ENCODE results near the gene CDC42BPA. TPM values are rescaled to one million over a fixed set of nuclear protein-coding genes. Genes with fewer than 3 reads are reported as not detected.
"Not testable (repeated sequence)": the region's sequence is repeated elsewhere in the genome, so short reads cannot be mapped to it uniquely, and the experiment has no call there.

CDC42BPA gene
- total RNA-seq, 2 donors from 2014 or later, result 30.0 to 34.3 TPM

DNA sequence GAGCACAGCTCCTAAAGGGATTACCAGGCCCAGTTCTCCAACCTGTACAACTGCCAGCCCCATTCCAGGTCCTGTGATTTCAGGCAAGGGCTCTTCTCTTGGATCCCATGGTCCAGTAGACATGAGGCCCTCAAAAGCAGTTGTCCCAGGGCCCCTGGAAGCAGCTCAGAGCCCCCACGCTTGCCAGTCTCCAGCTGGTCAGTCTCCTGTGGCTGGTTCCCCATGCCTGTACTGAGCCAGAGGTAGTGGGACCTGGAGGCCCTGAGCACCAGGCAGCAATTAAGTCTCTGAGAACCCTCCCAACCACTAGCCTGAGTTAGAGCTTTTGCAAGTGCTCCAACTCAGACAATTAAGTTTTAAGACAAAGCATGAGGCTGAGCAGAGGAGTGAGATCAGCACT is 36.9 kb downstream of the CDC42BPA start:
- no peaks in the 10 kb centered on the region for H3K4me1 ChIP-seq (ENCODE audit: control insufficient read depth, insufficient read depth, low read length)
- no peak overlapping the region for H3K27ac ChIP-seq (ENCODE audit: low read depth, low read length)
- peaks cover 6% of the 10 kb centered on the region for H3K36me3 ChIP-seq (ENCODE audit: control insufficient read depth, insufficient read depth, low read length)
- no peak for DNase-seq
- Mint-ChIP-seq H3K4me1 (no peaks in the 10 kb centered on the region), H3K27me3 (ENCODE audit: insufficient read depth) (no peaks in the 10 kb centered on the region), H3K36me3 (ENCODE audit: low read depth) (peaks cover 28% of the 10 kb centered on the region), H3K4me3 (no peak overlapping the region), H3K9me3 (peaks cover 38% of the 10 kb centered on the region), H3K27ac (no peak overlapping the region)
- peaks cover 34% of the 10 kb centered on the region for H3K9me3 ChIP-seq (ENCODE audit: control insufficient read depth, low read length)
- no peaks in the 10 kb centered on the region for H3K27me3 ChIP-seq (ENCODE audit: control insufficient read depth, insufficient read depth, low read length, poor library complexity, severe bottlenecking)
- H3K9ac ChIP-seq (ENCODE audit: extremely low read depth, low read length, poor library complexity, severe bottlenecking), result no peak overlapping the region
- H3K4me3 ChIP-seq (ENCODE audit: low read length), result no peak overlapping the region
- TF ChIP-seq, protein P1, sequence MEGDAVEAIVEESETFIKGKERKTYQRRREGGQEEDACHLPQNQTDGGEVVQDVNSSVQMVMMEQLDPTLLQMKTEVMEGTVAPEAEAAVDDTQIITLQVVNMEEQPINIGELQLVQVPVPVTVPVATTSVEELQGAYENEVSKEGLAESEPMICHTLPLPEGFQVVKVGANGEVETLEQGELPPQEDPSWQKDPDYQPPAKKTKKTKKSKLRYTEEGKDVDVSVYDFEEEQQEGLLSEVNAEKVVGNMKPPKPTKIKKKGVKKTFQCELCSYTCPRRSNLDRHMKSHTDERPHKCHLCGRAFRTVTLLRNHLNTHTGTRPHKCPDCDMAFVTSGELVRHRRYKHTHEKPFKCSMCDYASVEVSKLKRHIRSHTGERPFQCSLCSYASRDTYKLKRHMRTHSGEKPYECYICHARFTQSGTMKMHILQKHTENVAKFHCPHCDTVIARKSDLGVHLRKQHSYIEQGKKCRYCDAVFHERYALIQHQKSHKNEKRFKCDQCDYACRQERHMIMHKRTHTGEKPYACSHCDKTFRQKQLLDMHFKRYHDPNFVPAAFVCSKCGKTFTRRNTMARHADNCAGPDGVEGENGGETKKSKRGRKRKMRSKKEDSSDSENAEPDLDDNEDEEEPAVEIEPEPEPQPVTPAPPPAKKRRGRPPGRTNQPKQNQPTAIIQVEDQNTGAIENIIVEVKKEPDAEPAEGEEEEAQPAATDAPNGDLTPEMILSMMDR (conservative IDR thresholded peaks at IDR 0.05), result no peak
- WGBS, 2 experiments (ENCODE audit: insufficient coverage in 1 of 2, insufficient read length in 1 of 2), result 90% methylated on average over 1 of the region's 1 CpG

DNA sequence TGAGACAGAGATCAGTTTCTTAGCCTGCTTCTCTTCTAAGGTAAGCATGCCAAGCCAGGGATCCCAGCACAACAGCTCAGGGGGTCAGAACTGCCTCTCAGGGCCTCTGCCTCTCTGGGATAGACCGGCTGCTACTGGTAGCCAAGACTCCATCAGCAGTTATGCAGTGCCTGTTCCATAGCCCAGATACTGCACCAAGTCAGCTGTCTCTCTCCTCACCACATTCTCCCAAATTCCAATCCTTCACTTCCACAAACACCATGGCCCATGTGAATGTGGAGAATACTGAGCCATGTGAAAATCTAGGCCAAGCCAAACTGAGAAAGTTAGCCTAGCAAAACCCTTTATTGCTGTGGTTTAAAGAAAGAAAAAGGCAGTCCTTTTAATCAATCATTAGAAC is 37.5 kb downstream of the CDC42BPA start:
- H3K27me3 ChIP-seq (ENCODE audit: control insufficient read depth, insufficient read depth, low read length, poor library complexity, severe bottlenecking), result no peaks in the 10 kb centered on the region
- H3K4me1 Mint-ChIP-seq, result no peaks in the 10 kb centered on the region
- H3K27ac ChIP-seq (ENCODE audit: low read depth, low read length), result no peak overlapping the region
- no peak overlapping the region for H3K4me3 ChIP-seq (ENCODE audit: low read length)
- peaks cover 26% of the 10 kb centered on the region for H3K36me3 Mint-ChIP-seq (ENCODE audit: low read depth)
- peaks cover 28% of the 10 kb centered on the region for H3K9me3 ChIP-seq (ENCODE audit: control insufficient read depth, low read length)
- H3K27me3 Mint-ChIP-seq (ENCODE audit: insufficient read depth), result no peaks in the 10 kb centered on the region
- TF ChIP-seq, protein P1 (conservative IDR thresholded peaks at IDR 0.05), result no peak
- H3K4me1 ChIP-seq (ENCODE audit: control insufficient read depth, insufficient read depth, low read length), result no peaks in the 10 kb centered on the region
- H3K4me3 Mint-ChIP-seq, result no peak overlapping the region
- H3K27ac Mint-ChIP-seq, result no peak overlapping the region
- peaks cover 5% of the 10 kb centered on the region for H3K36me3 ChIP-seq (ENCODE audit: control insufficient read depth, insufficient read depth, low read length)
- peaks cover 36% of the 10 kb centered on the region for H3K9me3 Mint-ChIP-seq
- WGBS, 2 experiments (ENCODE audit: insufficient coverage in 1 of 2, insufficient read length in 1 of 2), result 97 to 100% methylated on average over 1 of the region's 1 CpG
- H3K9ac ChIP-seq (ENCODE audit: extremely low read depth, low read length, poor library complexity, severe bottlenecking), result no peak overlapping the region
- DNase-seq, result no peak

DNA sequence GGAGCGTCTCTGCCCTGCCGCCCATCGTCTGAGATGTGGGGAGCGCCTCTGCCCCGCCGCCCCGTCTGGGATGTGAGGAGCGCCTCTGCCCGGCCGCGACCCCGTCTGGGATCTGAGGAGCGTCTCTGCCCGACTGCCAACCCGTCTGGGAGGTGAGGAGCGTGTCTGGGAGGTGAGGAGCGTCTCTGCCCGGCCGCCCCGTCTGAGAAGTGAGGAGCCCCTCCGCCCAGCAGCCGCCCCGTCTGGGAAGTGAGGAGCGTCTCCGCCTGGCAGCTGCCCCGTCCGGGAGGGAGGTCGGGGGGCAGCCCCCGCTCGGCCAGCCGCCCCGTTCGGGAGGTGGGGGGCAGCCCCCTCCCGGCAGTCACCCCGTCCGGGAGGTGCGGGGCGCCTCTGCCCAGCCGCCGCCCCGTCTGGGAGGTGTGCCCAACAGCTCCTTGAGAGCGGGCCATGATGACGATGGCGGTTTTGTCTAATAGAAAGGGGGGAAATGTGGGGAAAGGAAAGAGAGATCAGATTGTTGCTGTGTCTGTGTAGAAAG is 42.1 kb downstream of the CDC42BPA start:
- H3K27ac ChIP-seq (ENCODE audit: low read depth, low read length); H3K9ac ChIP-seq (ENCODE audit: extremely low read depth, low read length, poor library complexity, severe bottlenecking): not testable (repeated sequence)

DNA sequence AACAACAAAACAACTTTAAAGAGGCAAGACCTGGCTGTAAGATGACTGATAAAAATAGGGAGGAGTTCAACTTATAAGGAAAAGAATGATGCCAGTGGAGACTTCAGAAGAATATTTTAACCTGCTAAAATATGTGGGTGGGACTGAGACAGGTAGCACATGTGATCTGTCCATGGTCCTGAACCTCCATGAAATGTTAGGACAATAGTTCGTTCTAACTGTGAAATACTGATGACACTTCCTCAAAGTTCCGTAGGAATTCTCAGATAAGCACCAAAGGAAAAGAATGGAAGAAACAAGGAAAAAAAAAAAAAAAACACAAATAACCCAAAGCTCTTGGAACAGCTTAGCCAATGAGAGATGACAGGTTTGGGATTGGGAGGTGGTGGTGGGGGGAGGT is 44.7 kb downstream of the CDC42BPA start:
- TF ChIP-seq, protein P1 (conservative IDR thresholded peaks at IDR 0.05), result no peak
- Mint-ChIP-seq H3K27me3 (ENCODE audit: insufficient read depth) (no peaks in the 10 kb centered on the region), H3K27ac (no peak overlapping the region), H3K9me3 (peaks cover 32% of the 10 kb centered on the region), H3K4me1 (no peaks in the 10 kb centered on the region), H3K36me3 (ENCODE audit: low read depth) (peaks cover 18% of the 10 kb centered on the region), H3K4me3 (no peak overlapping the region)
- H3K9ac ChIP-seq (ENCODE audit: extremely low read depth, low read length, poor library complexity, severe bottlenecking), result no peak overlapping the region
- no peaks in the 10 kb centered on the region for H3K36me3 ChIP-seq (ENCODE audit: control insufficient read depth, insufficient read depth, low read length)
- peaks cover 6% of the 10 kb centered on the region for H3K9me3 ChIP-seq (ENCODE audit: control insufficient read depth, low read length)
- no peaks in the 10 kb centered on the region for H3K4me1 ChIP-seq (ENCODE audit: control insufficient read depth, insufficient read depth, low read length)
- peak; percentile 58 for DNase-seq
- H3K27me3 ChIP-seq (ENCODE audit: control insufficient read depth, insufficient read depth, low read length, poor library complexity, severe bottlenecking), result no peaks in the 10 kb centered on the region
- WGBS, 2 experiments (ENCODE audit: insufficient coverage in 1 of 2, insufficient read length in 1 of 2), result 11 to 33% methylated on average over 1 to 2 of the region's 2 CpGs
- no peak overlapping the region for H3K4me3 ChIP-seq (ENCODE audit: low read length)
- no peak overlapping the region for H3K27ac ChIP-seq (ENCODE audit: low read depth, low read length)

More for the DNA sequence above, 42.1 kb downstream of the CDC42BPA start:
- H3K9me3 ChIP-seq (ENCODE audit: control insufficient read depth, low read length); H3K4me1 Mint-ChIP-seq; H3K4me1 ChIP-seq (ENCODE audit: control insufficient read depth, insufficient read depth, low read length); H3K27me3 Mint-ChIP-seq (ENCODE audit: insufficient read depth); DNase-seq; H3K4me3 ChIP-seq (ENCODE audit: low read length); H3K36me3 ChIP-seq (ENCODE audit: control insufficient read depth, insufficient read depth, low read length); H3K27ac Mint-ChIP-seq; H3K27me3 ChIP-seq (ENCODE audit: control insufficient read depth, insufficient read depth, low read length, poor library complexity, severe bottlenecking); H3K4me3 Mint-ChIP-seq: not testable (repeated sequence)
- WGBS, 2 experiments (ENCODE audit: insufficient coverage in 1 of 2, insufficient read length in 1 of 2), result 96 to 98% methylated on average over 8 to 44 of the region's 44 CpGs
- Mint-ChIP-seq H3K9me3 (peaks cover 32% of the 10 kb centered on the region), H3K36me3 (ENCODE audit: low read depth) (peaks cover 18% of the 10 kb centered on the region)
